SK-N-SH (cell line): ENCODE data around the gene OR4B1. TPM values are rescaled to one million over a fixed set of nuclear protein-coding genes. Genes with fewer than 3 reads are reported as not detected.

Source experiments
- CTCF ChIA-PET: fragments of 300-600, 350-600 bp; formaldehyde crosslinking; extraction: SDS; loops from one replicate; lab custom pipeline; 2021; lab: Yijun Ruan, JAX
- POLR2A ChIA-PET: fragments of 350-600 bp; sonication (Branson Sonifier 250); formaldehyde crosslinking; extraction: SDS; loops from one replicate; lab custom pipeline; 2020; ENCODE audit warnings: antibody characterized with exemption, inconsistent platforms; lab: Yijun Ruan, JAX
- DNase-seq: peaks from one replicate; pipeline ENCODE4 v3.0.0; 2012
- H2AFZ ChIP-seq: fragments of 200-600 bp; sonication (generic); 2 replicates; pipeline ENCODE4 v1.8.1; 2016; ENCODE audit warnings: antibody characterized with exemption, mild to moderate bottlenecking, low read depth
- H3F3A ChIP-seq: fragments of 200-600 bp; sonication (generic); replicated peaks from 2 replicates; pipeline ENCODE3; 2016; ENCODE audit warnings: antibody characterized with exemption, mild to moderate bottlenecking; ENCODE audit not compliant: insufficient read depth
- H3K27ac ChIP-seq, 2 experiments: fragments of 200-500 bp in 1 of 2; fragments of 200-600 bp in 1 of 2; sonication (Bioruptor generic) in 1 of 2; sonication (generic), shearing (Covaris generic) in 1 of 2; 2 replicates each; pipeline versions ENCODE4 v1.5.1 to v1.6.1; 2014 to 2016; ENCODE audit warnings: low read depth in 2 of 2, inconsistent platforms in 1 of 2, low read length in 1 of 2, mild to moderate bottlenecking in 1 of 2, mixed read lengths in 1 of 2
- H3K27me3 ChIP-seq: fragments of 200-600 bp; sonication (generic), shearing (Covaris generic); 2 replicates; pipeline ENCODE4 v1.6.1; 2016; ENCODE audit warnings: mixed run types; ENCODE audit not compliant: insufficient read depth
- H3K36me3 ChIP-seq, 2 experiments: fragments of 200-500 bp in 1 of 2; fragments of 200-600 bp in 1 of 2; sonication (Bioruptor generic) in 1 of 2; sonication (generic) in 1 of 2; replicated peaks in 1 of 2; 2 replicates each; pipeline versions ENCODE3 to v1.5.1; 2014 to 2016; ENCODE audit warnings: low read length in 1 of 2, mild to moderate bottlenecking in 1 of 2; ENCODE audit not compliant: insufficient read depth in 2 of 2, control insufficient read depth in 1 of 2
- H3K4me1 ChIP-seq, 2 experiments: fragments of 200-500 bp in 1 of 2; fragments of 200-600 bp in 1 of 2; sonication (Bioruptor generic) in 1 of 2; sonication (generic), shearing (Covaris generic) in 1 of 2; 2 replicates each; pipeline versions ENCODE4 v1.5.1 to v1.6.1; 2014 to 2016; ENCODE audit warnings: low read depth in 1 of 2, low read length in 1 of 2, mixed run types in 1 of 2; ENCODE audit not compliant: insufficient read depth in 2 of 2, control insufficient read depth in 1 of 2
- H3K4me2 ChIP-seq: fragments of 200-600 bp; sonication (generic), shearing (Covaris generic); 2 replicates; pipeline ENCODE4 v1.6.1; 2017; ENCODE audit warnings: mixed run types
- H3K4me3 ChIP-seq, 2 experiments: fragments of 200-500 bp in 1 of 2; fragments of 200-600 bp in 1 of 2; sonication (Bioruptor generic) in 1 of 2; sonication (generic), shearing (Covaris generic) in 1 of 2; 2 replicates each; pipeline versions ENCODE4 v1.5.1 to v1.8.1; 2014 to 2016; ENCODE audit warnings: low read depth in 2 of 2, inconsistent platforms in 1 of 2, low read length in 1 of 2, mild to moderate bottlenecking in 1 of 2, mixed read lengths in 1 of 2, moderate library complexity in 1 of 2
- H3K79me2 ChIP-seq: fragments of 200-600 bp; sonication (generic); 2 replicates; pipeline ENCODE4 v1.8.1; 2017; ENCODE audit warnings: mild to moderate bottlenecking; ENCODE audit not compliant: insufficient read depth
- H3K9ac ChIP-seq: fragments of 200-600 bp; sonication (generic); 2 replicates; pipeline ENCODE4 v1.6.1; 2017; ENCODE audit warnings: mixed run types
- H3K9me2 ChIP-seq: fragments of 200-600 bp; sonication (generic); 2 replicates; pipeline ENCODE4 v1.6.1; 2017; ENCODE audit warnings: mixed run types
- H3K9me3 ChIP-seq: fragments of 200-600 bp; sonication (generic); 2 replicates; pipeline ENCODE4 v1.6.1; 2017; ENCODE audit warnings: mixed run types, mild to moderate bottlenecking, moderate library complexity
- H4K20me1 ChIP-seq: fragments of 200-600 bp; sonication (generic); 2 replicates; pipeline ENCODE4 v1.6.1; 2017; ENCODE audit warnings: mild to moderate bottlenecking, mixed run types; ENCODE audit not compliant: insufficient read depth
- CHD2 ChIP-seq: fragments of 150-350 bp; IDR thresholded peaks from 2 replicates; pipeline ENCODE4 v1.6.1; 2018; ENCODE audit warnings: low read length; ENCODE audit not compliant: partially characterized antibody
- EP300 ChIP-seq, 2 experiments: IDR thresholded peaks; 2 replicates each; pipeline versions ENCODE4 v1.4.0 to v1.6.1; 2012; ENCODE audit warnings: borderline replicate concordance in 1 of 2, low read depth in 1 of 2, low read length in 1 of 2
- EZH2phosphoT487 ChIP-seq: fragments of 200-600 bp; sonication (generic); IDR thresholded peaks from 2 replicates; pipeline ENCODE4 v1.6.1; 2017; ENCODE audit warnings: low read depth, mixed run types, mild to moderate bottlenecking, antibody characterized with exemption, moderate library complexity, borderline replicate concordance
- FOXJ3 ChIP-seq: sonication (generic); formaldehyde crosslinking; IDR thresholded peaks from 2 replicates; pipeline ENCODE4 v1.5.1; 2020; ENCODE audit warnings: mild to moderate bottlenecking, missing genetic modification reagents
- RXRA ChIP-seq: IDR thresholded peaks from 2 replicates; pipeline ENCODE4 v1.4.0; 2012; ENCODE audit warnings: low read depth, mild to moderate bottlenecking, borderline replicate concordance
- TEAD4 ChIP-seq: IDR thresholded peaks from 2 replicates; pipeline ENCODE4 v1.4.0; 2012; ENCODE audit warnings: mild to moderate bottlenecking, borderline replicate concordance; ENCODE audit not compliant: insufficient read depth
- WGBS: methylation state at CpG from one replicate; pipeline ENCODE4 v1.1.6; 2017; ENCODE audit warnings: low lambda C conversion rate; 5-methylcytosine and 5-hydroxymethylcytosine counted together
- polyA plus RNA-seq, 3 experiments: library from polyadenylated mRNA; depleted of rRNA; stranded (reverse); fragments of >200 nt; gene quantifications; 2 replicates each; pipeline ENCODE4 v1.2.3, GENCODE V29; 2012
- TF ChIP-seq, protein P1 (sequence below): IDR thresholded peaks from 2 replicates; pipeline ENCODE4 v1.4.0; 2012; ENCODE audit warnings: low read depth, borderline replicate concordance

Gene OR4B1
- polyA plus RNA-seq, 1 of the 3 experiments (the other 2 are of a cell fraction): not detected

- TF ChIP-seq FOXJ3 (no peak), TEAD4 (no peak), EZH2phosphoT487 (no peak), EP300 (IDR thresholded peaks at IDR 0.05; ENCODE audit: borderline replicate concordance in 1 of 2, low read depth in 1 of 2, low read length in 1 of 2) (no peak), CHD2 (no peak), RXRA (no peak)
- TF ChIP-seq, protein P1, sequence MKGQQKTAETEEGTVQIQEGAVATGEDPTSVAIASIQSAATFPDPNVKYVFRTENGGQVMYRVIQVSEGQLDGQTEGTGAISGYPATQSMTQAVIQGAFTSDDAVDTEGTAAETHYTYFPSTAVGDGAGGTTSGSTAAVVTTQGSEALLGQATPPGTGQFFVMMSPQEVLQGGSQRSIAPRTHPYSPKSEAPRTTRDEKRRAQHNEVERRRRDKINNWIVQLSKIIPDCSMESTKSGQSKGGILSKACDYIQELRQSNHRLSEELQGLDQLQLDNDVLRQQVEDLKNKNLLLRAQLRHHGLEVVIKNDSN: no peak
- Histone ChIP-seq H3K27ac (no peak within 1 kb of the TSS), H3K36me3 (no peaks in the 10 kb centered on the region), H3F3A (no peaks in the 10 kb centered on the region), H3K4me3 (no peak within 1 kb of the TSS), H3K9me3 (no peaks in the 10 kb centered on the region), H3K4me1 (no peaks in the 10 kb centered on the region), H4K20me1 (no peaks in the 10 kb centered on the region), H3K79me2 (no peaks in the 10 kb centered on the region), H3K9ac (no peak within 1 kb of the TSS), H2AFZ (no peak within 1 kb of the TSS), H3K9me2 (no peaks in the 10 kb centered on the region), H3K4me2 (no peak within 1 kb of the TSS), H3K27me3 (no peaks in the 10 kb centered on the region)
- WGBS: 0% methylated on average over 3 of the region's 3 CpGs
- DNase-seq: no peak
- ChIA-PET CTCF (no interaction called here), POLR2A (no interaction called here)
Measured at GRCh38 chr11:48263423-48263911, 46.9 kb downstream of the OR4B1 start, which contains the start of gene OR4X1. Gene OR4X1 (plus strand): TSS chr11:48263861. CDS start chr11:48263861, 0 bp downstream.

Other genes with a start within 250 kb of the OR4B1 start
- 4.5 and 4.7 TPM in 2 replicates for gene PTPRJ, start 236.3 kb upstream of the OR4B1 start, polyA plus RNA-seq (2012; rRNA removed)
- gene OR4X2, start 28.3 kb downstream of the OR4B1 start, polyA plus RNA-seq (2012; rRNA removed): not detected in 2 replicates
- gene OR4X1, start 47.1 kb downstream of the OR4B1 start, polyA plus RNA-seq (2012; rRNA removed): not detected in 2 replicates
- gene OR4S1, start 89.4 kb downstream of the OR4B1 start, polyA plus RNA-seq (2012; rRNA removed): not detected in 2 replicates
- not detected in 2 replicates for gene OR4C3, start 108.1 kb downstream of the OR4B1 start, polyA plus RNA-seq (2012; rRNA removed)
- not detected in 2 replicates for gene OR4C5, start 149.7 kb downstream of the OR4B1 start, polyA plus RNA-seq (2012; rRNA removed)